G401 (cell line): Measurements from ENCODE around the gene MLPH. TPM values are rescaled to one million over a fixed set of nuclear protein-coding genes. Genes with fewer than 3 reads are reported as not detected.

Experiments
- DNase-seq: peaks from one replicate; pipeline ENCODE4 v3.0.0-alpha.2; 2015; ENCODE audit warnings: low spot score
- in situ Hi-C: cut with HindIII; loops from 2 replicates; pipeline ENCODE4 v1.10.0; 2016; ENCODE audit warnings: low sequenced_read_pairs, mixed read lengths
- total RNA-seq: library from RNA; depleted of rRNA; stranded (reverse); fragments of >200 nt; shearing (Covaris generic); gene quantifications from 2 replicates; pipeline ENCODE4 v1.2.3, GENCODE V29; 2014

Gene MLPH
- total RNA-seq, 1 experiment from 2014 or later = 1.6 TPM

DNA sequence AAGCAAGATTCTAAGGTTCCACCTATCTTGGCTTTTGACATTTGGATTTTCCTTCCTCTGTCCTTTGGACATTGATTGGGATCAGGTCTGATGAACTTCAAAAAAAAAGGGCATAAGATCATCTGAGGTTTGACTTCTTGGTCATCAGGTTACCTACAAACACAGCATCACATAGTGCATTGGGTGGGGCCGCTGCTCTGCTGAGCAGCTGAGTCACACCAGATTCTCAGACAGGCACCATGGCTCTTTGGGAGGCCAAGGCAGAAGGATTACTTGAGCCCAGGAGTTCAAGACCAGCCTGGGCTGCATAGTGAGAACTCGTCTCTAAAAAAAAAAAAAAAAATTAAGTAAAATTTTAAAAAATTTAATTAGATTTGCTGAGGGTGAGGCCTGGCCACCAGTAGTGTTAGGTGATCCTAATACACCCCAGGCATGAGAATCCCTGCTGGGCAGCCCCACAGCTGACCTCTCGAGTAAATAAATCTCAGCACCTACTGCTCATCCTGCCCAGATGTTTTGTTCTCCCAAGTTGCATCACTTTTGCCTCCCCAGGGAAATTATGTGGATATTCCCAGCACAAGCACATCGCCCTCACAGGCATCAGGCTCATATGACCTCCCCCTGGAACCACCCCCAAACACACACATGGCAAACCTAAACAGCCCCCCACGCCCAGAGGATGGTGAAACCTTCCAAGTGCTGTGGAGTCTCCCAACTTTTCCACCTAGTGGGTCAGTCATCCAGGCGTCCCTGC is 5.3 kb downstream of the MLPH start:
- no peak for DNase-seq
- in situ Hi-C loops = no loop called here

GRCh38 chr2:237494066-237494465 is 7.0 kb downstream of the MLPH start:
- in situ Hi-C loops = no loop called here
- no peak for DNase-seq

- in situ Hi-C loops = no loop called here
- DNase-seq = no peak
These were observed 8.6 kb downstream of the MLPH start for GRCh38 chr2:237495521-237496117.

DNA sequence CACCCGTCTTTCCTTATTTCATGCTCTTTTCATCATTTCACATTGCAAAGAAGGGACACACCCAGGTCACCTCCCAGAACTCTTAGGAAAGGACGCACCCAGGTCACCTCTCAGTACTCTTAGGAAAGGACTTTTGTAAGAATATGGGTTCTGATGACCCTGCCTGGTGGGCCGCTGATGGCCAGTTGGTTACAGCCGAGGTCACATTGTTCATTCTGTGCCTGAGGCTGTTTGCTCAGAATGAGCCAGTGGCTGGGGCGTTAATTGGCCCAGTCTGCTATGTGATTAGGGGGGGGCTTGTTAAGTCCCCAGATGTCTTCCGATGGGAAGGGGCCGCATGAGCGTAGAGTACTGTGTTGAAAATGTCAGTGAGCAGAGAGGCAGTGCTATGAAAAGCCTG is 9.4 kb downstream of the MLPH start:
- no peak for DNase-seq
- in situ Hi-C loops = no loop called here

DNA sequence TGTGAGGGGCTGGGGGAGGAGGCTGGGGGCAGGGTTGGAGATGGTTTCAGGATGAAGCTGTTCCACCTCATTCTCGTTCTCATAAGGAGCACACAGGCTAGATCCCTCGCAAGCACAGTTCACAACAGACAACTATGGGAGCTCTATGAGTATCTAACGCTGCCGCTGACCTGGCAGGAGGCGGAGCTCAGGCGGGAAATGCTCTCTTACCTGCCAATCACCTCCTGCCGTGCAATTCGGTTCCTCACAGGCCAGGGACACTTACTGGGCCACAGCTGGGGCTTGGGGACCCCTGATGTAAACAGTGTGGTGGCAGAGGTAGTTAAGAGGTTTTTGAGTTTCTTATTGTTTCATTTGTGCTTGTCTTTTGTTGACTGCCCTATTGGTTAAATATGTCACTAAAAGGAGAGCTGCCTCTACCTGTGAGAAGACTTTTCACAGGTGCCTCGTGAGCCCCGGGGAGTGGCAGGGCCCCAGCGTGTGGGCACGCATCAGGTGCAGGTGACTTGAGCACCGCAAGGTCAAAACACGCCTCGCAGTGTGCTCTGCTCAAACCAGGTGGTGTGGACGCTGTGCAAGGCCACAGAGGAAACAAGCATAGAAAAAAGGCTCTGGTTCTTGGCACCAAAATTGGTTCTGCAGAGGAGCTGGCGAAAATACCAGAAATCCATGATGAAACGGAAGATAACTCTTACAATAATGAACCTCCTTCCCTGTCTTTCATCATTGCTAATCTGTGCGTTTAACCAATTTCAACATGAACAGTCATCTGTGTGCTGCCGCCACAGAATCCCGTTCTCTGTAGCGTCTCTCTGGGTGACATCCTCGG is 10.2 kb downstream of the MLPH start:
- DNase-seq = no peak
- in situ Hi-C loops = no loop called here

DNA sequence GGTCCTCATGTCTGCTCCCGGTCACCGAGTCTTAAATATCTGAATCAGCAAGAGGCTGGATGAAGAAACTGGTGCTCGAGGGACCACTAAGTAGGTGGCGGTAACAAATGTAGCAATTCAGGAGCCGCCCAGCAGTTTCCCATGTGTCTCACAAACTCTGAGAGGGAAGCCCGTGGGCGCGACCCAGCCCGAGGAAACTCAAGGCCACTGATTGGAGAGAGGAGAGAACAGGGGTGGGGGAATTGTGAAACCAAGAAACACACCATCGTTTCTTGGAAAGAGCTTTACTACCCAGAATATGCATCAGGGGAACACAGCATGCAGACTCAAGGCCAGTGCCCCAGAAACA is 10.8 kb downstream of the MLPH start:
- no peak for DNase-seq
- in situ Hi-C loops = no loop called here

DNA sequence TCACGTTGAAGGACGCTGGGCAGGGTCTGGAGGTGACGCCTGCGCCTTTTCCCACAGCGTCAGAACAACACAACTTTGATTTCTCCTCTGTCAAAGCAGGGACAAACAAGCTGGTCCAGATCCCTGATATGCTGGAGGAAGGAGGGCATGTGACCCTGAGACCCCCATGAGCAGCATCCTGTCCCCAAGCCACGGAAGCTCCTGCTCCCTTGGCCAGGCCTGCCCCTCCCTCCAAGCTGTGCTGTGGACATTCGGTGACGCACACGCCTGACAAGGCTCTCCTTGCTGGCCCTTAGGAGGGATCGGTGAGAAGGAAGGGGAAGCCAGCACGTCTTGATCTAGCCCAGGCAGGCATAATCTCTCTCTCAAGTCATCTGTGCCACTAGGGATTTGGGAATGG is 11.3 kb downstream of the MLPH start:
- DNase-seq = no peak
- in situ Hi-C loops = no loop called here

DNA sequence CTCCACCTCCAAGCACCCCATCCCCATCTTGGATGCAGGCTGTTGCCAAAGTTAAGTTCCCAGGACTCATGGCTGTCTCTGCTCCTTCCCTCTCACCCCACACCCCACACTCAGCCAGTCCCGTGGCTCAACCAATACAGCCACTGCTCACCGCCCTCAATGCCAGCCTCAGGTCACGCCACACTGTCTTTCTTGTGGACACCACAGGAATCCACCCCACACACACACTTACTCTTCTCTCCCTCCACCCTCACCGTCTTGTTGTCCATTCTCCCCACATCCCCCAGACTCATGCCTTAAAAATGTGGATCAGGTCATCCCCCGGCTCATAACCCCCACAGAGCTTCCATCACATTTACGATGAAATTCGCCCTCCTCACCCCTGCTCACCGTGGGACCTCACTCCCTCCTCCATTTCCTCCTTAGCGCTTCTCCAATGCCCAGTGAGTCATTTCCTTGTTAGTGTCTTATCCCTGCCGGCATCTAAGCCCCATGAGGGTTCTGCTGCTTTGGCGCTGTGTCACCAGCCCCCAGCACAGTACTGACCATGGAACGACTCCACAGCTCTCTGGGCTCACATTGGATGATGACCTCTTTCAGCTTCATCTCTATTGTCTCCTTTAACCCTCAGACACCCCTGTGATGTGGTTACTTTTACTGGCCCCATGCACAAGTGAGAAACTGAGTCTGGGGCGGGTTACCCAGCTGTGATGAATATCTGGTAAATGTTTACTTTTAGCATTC is 13.8 kb downstream of the MLPH start:
- DNase-seq = no peak
- in situ Hi-C loops = no loop called here

DNA sequence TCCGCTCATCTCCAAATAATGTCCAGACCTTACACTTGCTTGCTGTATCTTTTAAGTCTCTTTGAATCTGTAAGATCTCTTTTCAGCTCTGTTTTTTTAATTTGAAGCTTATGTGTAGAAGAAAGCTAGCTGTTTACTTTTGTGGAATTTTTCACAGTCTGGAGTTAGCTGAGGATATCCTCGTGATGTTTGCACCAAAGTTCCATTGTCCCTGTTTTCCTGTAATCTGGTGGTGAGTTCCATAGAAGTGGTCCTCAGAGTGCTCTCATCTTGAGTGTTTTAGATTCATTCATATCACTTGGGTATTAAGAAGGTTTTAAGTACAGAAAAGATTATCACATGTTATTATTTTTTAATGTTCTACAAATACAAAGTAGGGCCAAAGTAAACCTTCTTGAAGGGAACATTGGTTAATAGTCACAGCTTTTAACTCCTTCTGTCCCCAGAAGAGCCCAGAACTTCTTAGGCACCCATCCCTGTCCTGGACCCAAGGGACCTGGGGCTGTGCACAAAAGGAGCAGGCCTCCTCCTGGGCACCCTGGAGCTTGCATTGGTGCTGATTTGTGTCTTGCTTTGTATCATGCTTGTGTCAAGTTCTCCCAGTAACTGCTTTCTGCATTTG is 15.0 kb downstream of the MLPH start:
- in situ Hi-C loops = no loop called here
- DNase-seq = no peak

GRCh38 chr2:237503201-237503600 is 16.1 kb downstream of the MLPH start:
- in situ Hi-C loops = no loop called here
- DNase-seq = no peak

DNA sequence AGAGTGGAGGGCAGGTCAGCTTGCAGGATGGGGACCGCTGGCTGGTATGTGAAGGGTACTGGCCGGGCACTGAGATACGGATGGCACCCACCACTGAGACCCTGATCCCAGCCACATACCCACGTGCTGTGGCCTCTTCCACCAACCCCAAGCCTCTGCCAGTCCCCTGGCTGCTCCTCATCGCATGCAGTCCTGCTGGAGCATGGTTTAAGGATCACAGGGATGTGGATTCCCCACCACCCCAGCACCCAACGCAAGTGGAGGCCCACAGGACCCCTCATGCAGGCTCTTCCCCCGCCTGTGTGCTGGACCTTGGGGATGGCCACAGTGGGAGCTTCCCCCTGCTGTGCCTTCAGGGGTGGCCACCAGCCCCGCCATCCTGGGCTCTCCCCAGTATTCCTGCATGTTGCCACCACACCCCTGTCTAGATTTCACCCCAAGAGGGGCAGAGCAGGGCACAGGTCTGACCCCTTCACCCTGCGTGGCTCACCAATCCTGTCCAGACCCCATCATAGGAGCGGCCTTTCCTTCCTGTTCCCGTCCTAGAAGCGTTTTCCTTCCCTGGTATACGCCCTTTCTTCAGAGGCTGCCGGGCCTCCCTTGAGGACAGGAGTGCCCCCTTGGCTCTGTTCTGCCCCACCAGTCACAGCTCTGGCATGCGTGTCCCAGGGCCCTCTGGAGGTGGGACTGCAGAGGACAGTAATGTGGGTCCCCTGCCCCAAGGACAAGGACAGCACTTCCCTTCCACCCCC is 18.3 kb downstream of the MLPH start:
- no peak for DNase-seq
- in situ Hi-C loops = no loop called here

DNA sequence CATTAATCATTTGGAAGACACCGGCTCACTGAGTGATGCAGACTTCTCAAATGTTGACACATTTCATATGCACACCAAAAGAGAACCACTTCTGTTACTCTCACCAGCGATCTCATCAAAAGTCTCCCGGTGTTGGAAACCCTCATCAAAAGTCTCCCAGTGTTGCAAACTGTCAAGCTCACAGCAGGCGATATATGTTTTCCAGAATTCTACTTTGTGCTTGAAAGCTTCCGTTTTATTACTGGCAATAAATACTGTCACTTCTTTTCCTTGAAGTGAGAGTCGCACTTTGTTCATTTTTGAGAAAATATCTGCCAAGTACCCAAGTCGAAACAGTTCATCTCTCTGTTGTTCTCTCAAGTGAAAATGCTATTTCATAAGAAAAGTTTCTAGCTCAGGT is 20.5 kb downstream of the MLPH start:
- in situ Hi-C loops = no loop called here

GRCh38 chr2:237508361-237508760 is 21.3 kb downstream of the MLPH start:
- in situ Hi-C loops = no loop called here
- DNase-seq = no peak

More for the DNA sequence above, 20.5 kb downstream of the MLPH start:
- DNase-seq = no peak

DNA sequence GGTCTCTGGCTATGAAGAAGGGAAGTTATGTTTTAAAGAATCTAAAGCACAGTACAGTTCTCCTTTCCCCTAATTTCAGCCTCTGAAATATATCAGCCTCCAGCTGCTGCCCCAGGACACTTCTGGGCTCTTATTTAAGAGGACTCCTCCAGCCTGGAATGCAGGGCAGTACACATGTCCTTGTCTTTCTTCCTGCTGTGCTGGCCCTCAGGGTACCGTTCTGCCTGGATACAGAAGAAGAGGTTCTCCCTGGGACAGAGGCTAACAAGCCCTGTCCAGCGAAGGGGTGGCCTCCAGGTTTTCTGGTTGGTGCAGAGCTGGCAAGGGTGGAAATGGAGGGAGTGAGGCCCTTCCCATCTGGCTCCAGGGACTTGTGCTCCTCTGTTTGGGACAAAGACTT is 22.1 kb downstream of the MLPH start:
- in situ Hi-C loops = no loop called here
- no peak for DNase-seq

- in situ Hi-C loops = no loop called here
- peak; percentile 25 for DNase-seq
These were observed 22.9 kb downstream of the MLPH start for GRCh38 chr2:237509905-237510304.

DNA sequence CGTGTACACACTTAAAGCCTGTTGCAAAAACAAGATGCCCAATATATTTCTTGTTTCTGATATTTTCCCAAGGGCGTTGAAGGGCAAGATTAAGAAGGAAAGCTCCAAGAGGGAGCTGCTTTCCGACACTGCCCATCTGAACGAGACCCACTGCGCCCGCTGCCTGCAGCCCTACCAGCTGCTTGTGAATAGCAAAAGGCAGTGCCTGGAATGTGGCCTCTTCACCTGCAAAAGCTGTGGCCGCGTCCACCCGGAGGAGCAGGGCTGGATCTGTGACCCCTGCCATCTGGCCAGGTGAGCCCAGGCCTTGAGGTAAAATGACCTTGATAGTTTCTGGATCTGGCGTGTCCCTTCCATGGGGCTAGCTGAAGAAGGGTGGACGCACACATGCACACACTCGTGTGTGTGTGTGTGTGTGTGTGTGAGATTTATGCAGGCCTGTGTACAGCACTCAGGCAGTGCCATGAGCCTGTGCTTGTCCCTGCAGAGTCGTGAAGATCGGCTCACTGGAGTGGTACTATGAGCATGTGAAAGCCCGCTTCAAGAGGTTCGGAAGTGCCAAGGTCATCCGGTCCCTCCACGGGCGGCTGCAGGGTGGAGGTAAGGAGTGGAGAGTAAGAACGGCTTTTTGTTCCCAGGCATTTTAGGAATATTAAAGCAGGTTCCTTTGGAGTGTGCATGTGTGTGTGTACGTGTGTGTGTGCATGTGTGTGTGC is 23.6 kb downstream of the MLPH start:
- in situ Hi-C loops = no loop called here
- no peak for DNase-seq

GRCh38 chr2:237511433-237511832 is 24.4 kb downstream of the MLPH start:
- no peak for DNase-seq
- in situ Hi-C loops = no loop called here

- in situ Hi-C loops = no loop called here
- DNase-seq = no peak
These were observed 24.9 kb downstream of the MLPH start for GRCh38 chr2:237511885-237512405.
